Renal cortical epithelial cell (primary cell): ENCODE measurements around the gene FBLN1. TPM values are rescaled to one million over a fixed set of nuclear protein-coding genes. Genes with fewer than 3 reads are reported as not detected.
A peak's percentile ranks its signal among the peaks of the same experiment; 100 is the strongest.

Source experiments
- DNase-seq: peaks from one replicate; pipeline ENCODE4 v3.0.0-alpha.2; 2011; ENCODE audit warnings: low read depth
- total RNA-seq: library from RNA; depleted of rRNA; stranded (reverse); fragments of >200 nt; gene quantifications from 2 replicates; pipeline ENCODE4 v1.2.3, GENCODE V29; 2014

Gene FBLN1
- total RNA-seq, 1 donor from 2014 or later: 17.1 TPM

GRCh38 chr22:45565171-45565570 lies 62.5 kb downstream of the FBLN1 start:
- DNase-seq: no peak

- DNase-seq: no peak
Measured at GRCh38 chr22:45565973-45566372, 63.3 kb downstream of the FBLN1 start.

- no peak for DNase-seq
Measured at GRCh38 chr22:45568213-45568612, 65.5 kb downstream of the FBLN1 start.

GRCh38 chr22:45571089-45571488 lies 68.4 kb downstream of the FBLN1 start:
- DNase-seq: no peak

GRCh38 chr22:45572444-45572843 lies 69.8 kb downstream of the FBLN1 start:
- peak; percentile 11 for DNase-seq

GRCh38 chr22:45574069-45574703 lies 71.5 kb downstream of the FBLN1 start:
- DNase-seq: no peak

- DNase-seq: no peak
Measured at GRCh38 chr22:45575173-45575572, 72.5 kb downstream of the FBLN1 start.

GRCh38 chr22:45575607-45576272 lies 73.1 kb downstream of the FBLN1 start:
- no peak for DNase-seq

GRCh38 chr22:45576273-45576625 lies 73.6 kb downstream of the FBLN1 start:
- no peak for DNase-seq

- DNase-seq: no peak
Measured at GRCh38 chr22:45576730-45577464, 74.2 kb downstream of the FBLN1 start.

GRCh38 chr22:45577746-45578523 lies 75.3 kb downstream of the FBLN1 start:
- DNase-seq: peak; percentile 67

GRCh38 chr22:45578524-45579147 lies 76.0 kb downstream of the FBLN1 start:
- no peak for DNase-seq

- peak; percentile 40 for DNase-seq
Measured at GRCh38 chr22:45579306-45579705, 76.6 kb downstream of the FBLN1 start.

GRCh38 chr22:45579806-45580725 lies 77.4 kb downstream of the FBLN1 start:
- DNase-seq: no peak

- no peak for DNase-seq
Measured at GRCh38 chr22:45580726-45581381, 78.2 kb downstream of the FBLN1 start.

GRCh38 chr22:45581549-45582080 lies 78.9 kb downstream of the FBLN1 start:
- no peak for DNase-seq

GRCh38 chr22:45582236-45582954 lies 79.7 kb downstream of the FBLN1 start:
- DNase-seq: no peak

- DNase-seq: no peak
Measured at GRCh38 chr22:45582955-45583320, 80.3 kb downstream of the FBLN1 start.

- no peak for DNase-seq
Measured at GRCh38 chr22:45583504-45583903, 80.8 kb downstream of the FBLN1 start.
